GM21528 (cell line): Measurements from ENCODE around the gene OR4D2.
"Not testable (repeated sequence)": the region's sequence is repeated elsewhere in the genome, so short reads cannot be mapped to it uniquely, and the experiment has no call there.

Experiments
- ATAC-seq: cut with Tn5 transposase; IDR thresholded peaks from one replicate; pipeline ENCODE4 v1.9.1; 2021; ENCODE audit warnings: mild to moderate bottlenecking, moderate library complexity; ENCODE audit not compliant: unreplicated experiment, low FRiP score

The OR4D2 gene

DNA sequence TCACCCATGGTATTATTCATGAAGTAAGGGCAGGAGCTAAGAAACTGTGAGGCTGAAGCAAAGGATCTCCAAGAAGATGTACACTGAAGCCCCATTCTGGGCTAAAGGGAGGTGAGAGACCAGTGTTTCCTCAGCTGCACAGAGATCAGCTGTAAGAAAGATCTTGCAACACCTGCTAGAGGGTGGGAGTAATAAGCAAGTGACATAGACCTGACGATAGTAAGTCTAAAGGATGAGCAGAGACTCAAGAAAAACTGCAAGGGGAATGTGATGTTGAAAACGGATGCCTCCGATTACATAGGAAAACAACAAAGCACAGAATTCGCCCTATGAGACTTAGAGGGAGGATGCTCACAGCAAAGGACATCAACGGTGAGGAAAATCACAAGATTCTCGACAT, at the start of gene OR4D2:
OR4D2 (plus strand) TSS at position 301 of the 400 bp plus-strand sequence. CDS start 2,674 bp downstream, outside the sequence.
- no peak for ATAC-seq

DNA sequence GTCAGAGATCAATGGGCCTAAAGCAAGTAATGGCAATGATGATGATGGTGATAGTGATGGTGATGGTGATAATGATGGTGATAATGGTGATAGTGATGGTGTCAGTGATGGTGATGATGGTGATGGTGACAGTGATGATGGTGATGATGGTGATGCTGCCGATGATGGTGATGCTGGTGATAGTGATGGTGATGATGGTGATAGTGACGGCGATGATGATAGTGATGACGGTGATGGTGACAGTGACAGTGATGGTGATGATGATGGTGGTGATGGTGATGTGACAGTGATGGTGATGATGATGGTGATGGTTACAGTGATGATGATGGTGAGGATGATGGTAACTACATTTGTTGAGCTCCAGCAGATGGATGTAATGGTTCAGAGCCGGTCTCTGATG, 49.4 kb upstream of the OR4D2 start:
- no peak for ATAC-seq

DNA sequence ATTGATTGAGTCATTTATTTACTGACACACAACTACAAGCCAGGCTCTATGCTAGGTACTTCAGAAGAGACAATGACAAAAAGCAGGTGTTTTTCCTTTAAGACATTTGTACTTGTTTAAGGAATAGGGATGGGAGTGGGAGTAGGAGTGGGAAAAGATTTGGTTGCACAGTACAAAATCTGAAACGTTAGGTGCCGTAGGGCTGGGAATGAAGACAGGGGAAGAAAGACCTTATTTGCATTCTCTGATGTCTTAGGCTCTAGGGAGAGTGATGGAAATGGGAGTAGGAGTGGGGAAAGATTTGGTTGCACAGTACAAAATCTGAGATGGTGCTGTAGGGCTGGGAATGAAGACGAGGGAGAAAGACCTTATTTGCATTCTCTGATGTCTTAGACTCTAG, 47.3 kb upstream of the OR4D2 start:
- ATAC-seq = no peak

DNA sequence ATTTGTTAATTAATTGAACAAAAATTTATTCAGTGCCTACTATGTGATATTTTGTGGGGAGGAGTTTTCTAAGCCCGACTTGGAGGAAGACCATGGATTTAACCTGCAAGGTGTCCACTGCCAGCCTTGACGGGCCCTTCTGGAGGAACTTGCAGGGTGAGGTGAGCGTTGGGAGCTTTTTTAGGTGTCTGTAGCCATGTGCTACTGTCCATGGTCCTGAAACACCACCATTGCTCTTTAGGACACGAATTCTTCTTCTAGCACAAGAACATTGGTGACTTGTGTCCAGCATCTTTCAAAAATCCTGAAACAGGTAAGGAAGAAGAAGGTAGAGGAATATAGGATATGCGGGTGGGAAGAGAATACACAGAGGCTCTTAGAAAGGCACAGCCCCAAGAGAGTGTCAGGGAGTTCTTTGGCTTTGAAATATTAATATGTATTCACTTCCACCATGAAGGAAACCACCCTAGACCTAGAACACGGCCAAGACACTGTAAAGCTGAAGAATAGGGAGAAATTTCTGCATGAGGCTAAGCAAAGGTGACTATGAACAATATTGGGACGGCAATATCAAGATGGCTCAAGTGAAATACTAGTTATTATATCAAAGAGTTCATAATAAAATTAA, 46.5 kb upstream of the OR4D2 start:
- ATAC-seq = no peak

DNA sequence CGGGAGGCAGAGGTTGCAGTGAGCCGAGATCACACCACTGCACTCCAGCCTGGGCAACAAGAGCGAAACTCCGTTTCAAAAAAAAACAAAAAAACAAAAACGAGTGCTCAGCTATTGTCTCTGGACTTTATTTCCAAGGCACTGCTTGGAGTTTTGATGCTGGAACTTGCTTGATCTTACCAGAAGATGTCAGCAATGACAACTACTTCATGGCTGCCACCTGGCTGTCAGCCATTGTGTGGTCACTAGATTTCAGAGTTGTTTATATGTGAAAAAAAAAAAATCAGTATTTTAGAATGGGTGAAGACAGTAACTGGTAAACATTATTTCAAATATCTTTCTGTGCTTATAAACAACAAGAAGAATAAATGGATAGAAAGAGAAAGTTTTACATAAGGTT, 44.9 kb upstream of the OR4D2 start:
- ATAC-seq = no peak

DNA sequence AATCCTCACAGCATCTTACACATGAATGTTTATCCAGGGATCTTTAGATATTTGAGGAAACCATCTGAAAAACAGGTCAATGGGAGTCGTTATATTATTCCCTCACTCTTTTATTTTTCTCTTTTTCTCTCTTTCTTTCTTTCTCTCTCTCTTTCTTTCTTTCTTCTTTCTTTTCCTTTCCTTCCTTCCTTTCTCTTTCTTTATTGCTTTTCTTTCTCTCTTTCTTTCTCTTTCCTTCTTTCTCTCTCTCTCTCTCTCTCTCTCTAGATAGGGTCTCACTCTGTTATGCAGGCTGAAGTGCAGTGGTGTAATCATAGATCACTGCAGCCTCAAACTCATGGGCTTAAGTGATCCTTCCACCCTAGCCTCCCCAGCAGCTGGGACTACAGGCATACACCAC, 38.9 kb upstream of the OR4D2 start:
- ATAC-seq = no peak

DNA sequence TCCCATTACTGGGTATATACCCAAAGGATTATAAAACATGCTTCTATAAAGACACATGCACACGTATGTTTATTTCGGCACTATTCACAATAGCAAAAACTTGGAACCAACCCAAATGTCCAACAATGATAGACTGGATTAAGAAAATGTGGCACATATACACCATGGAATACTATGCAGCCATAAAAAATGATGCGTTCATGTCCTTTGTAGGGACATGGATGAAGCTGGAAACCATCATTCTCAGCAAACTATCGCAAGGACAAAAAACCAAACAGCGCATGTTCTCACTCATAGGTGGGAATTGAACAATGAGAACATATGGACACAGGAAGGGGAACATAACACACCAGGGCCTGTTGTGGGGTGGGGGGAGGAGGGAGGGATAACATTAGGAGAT, 34.1 kb upstream of the OR4D2 start:
- ATAC-seq = not testable (repeated sequence)

DNA sequence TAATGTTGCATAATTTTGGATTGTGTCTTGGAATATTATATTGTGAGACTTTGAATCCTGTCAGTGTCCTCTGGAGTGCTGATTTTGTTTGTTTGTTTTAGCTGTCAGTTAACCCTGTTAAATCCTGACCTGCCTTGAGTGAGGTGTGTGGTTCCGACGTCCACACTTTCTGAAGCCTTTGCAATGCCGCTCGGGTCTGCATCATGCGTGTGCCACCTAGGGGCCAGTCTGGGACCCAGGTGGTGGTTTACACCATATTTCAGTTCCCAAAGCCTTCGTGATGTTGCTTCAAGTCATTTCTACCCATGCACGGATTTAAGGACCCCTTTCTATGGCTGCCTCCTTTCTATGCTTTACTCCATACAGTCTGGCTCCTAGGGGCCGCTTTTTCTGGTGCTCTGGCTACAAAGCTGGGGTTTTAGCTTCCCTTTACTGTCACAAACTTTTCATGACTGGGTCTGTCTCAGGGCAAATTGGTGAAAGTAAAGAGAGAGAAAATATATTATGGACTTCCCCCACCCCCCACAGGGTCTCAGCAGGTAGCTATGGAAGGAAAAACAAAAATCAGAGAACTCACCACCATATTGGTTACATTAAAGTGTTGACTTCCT, 30.0 kb upstream of the OR4D2 start:
- ATAC-seq = no peak

DNA sequence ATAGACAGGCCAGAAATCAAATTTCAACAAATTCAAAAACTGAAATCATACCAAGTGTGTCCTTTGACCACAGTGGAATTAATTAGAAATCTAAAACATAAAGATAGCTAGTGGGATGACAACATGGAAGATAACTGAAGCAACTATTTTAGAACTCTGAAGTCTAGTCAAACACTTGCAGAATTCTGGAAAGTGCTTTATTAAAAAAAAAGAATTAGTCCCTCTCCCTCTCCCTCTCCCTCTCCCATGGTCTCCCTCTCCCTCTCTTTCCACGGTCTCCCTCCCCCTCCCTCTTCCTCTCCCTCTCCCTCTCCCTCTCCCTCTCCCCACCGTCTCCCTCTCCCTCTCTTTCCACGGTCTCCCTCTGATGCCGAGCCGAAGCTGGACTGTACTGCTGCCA, 25.3 kb upstream of the OR4D2 start:
- no peak for ATAC-seq

DNA sequence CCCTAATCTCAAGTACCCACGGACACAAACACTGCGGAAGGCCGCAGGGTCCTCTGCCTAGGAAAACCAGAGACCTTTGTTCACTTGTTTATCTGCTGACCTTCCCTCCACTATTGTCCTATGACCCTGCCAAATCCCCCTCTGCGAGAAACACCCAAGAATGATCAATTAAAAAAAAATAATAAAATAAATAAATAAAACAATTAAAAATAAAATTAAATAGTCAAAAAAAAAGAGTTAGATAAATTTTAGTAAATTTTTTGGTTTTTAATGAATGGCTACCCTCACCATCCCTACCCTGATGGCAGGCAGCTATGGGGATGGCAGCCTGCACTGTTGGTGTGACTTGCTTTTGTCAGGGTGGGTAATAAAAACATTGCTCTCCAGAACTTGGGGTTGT, 23.4 kb upstream of the OR4D2 start:
- not testable (repeated sequence) for ATAC-seq

DNA sequence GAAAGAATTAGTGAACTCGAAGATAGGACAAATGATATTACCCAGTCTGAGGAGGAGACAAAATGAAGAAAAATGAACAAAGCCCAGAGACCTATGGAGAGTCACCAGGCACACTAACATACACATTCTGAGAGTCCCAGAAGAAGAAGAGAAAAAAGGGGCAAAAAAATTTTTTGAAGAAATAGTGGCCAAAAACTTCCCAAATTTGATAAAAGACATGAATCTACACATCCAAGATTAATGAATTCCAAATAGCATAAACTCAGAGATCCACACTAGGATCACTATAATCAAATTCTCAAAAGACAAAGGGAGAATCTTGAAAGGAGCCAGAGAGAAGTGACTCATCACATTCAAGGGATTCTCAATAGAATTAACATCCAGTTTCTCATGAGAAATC, 22.0 kb upstream of the OR4D2 start:
- ATAC-seq = no peak

DNA sequence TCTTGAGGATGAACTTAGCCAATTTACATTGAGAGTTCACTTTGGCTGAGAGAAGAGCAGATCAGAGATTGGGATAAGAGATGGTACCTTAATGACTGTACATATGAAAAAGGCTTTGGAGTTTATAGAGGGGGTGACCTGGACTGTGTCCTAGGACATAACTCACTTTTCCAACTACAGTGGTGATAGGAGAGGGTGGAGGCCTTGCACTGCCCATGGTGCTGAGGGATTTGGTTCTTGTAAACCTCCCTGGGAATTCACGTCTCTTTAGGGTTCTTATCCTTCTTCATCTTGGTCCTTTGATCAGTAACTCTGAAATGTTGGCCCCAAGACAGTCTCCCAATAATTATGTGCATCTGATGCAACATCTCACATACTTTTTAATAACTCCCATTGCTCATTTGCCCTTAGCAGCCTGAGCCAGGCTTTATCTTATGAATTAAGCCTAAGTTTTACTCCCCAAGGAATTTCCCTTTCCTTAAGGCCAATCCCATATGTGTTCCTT, 18.8 kb upstream of the OR4D2 start, which contains the start of gene OR4D1:
OR4D1 (plus strand) TSS at position 455 of the 505 bp plus-strand sequence. CDS start 6,770 bp downstream, outside the sequence.
- ATAC-seq = no peak

DNA sequence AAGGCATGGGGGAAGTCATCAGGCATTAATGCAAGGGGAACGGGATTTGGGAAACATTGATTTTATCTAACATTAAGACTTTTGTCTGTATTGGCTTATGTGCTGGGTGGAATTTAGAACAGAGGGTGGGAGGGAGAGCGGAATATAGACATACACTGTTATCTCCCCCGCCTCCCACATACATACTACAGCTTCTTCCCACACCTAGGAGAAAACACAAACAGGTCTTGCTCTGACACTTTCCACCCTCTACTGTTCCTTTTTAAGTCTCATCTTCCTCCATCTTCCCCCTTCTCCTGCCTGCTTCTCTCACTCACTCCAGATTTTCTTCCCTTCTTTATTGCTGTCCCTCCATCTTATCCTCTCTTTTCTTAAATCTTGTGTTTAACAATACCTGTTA, 18.2 kb upstream of the OR4D2 start:
- ATAC-seq = no peak

DNA sequence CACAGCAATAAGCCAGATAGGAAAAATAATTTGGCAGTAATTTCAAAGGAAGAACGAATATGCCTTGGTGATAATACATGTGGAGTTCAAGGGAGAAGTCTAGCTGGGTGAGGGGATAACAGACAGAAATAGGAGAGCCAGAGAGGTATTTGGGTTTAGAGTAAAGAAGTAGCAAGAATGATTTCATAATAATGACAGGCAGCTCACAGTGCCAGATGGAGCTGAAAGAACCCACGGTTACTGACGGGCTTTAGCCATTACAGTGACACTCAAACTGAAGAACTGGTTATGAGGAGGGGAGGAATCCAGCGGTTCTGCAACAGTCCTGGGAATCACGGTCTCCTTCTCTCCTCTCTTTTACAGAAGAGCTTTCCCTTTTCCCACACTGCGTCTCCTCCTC, 16.4 kb upstream of the OR4D2 start:
- ATAC-seq = no peak

DNA sequence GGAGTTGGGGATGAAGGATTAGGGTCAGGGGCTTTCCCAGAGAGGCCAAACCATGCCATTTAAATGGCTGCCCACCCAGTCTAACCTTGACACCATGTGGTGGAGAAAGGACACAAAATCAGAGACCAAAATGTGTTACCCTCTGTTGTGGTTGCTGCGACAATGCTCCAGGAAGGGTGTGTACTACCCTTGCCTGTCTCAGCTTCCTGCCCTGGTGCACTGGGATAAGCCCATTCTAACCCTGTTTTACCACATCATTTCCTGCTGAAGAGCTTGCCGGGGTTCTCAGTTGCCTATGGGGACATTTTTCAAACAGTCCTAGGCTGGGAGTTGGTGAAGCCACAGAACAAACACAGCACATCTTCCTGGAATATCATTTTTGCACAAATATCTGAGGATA, 13.7 kb upstream of the OR4D2 start:
- ATAC-seq = no peak

DNA sequence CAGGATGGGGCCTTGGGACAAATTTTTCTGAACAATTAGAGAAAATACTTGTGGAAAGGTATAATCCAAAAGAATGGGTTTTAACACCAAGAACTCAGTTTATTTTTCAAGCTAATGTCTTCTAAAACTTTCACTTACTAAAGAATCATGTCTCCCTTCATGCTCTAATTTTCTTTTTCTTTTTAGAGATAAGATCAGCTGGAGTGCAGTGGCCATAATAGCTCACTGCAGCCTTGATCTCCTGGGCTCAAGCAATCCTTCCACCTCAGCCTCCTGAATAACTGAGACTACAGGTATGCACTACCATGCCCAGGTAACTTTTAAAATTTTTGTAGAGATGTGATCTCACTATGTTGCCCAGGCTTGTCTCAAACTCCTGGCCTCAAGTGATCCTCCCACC, 13.1 kb upstream of the OR4D2 start:
- ATAC-seq = no peak

DNA sequence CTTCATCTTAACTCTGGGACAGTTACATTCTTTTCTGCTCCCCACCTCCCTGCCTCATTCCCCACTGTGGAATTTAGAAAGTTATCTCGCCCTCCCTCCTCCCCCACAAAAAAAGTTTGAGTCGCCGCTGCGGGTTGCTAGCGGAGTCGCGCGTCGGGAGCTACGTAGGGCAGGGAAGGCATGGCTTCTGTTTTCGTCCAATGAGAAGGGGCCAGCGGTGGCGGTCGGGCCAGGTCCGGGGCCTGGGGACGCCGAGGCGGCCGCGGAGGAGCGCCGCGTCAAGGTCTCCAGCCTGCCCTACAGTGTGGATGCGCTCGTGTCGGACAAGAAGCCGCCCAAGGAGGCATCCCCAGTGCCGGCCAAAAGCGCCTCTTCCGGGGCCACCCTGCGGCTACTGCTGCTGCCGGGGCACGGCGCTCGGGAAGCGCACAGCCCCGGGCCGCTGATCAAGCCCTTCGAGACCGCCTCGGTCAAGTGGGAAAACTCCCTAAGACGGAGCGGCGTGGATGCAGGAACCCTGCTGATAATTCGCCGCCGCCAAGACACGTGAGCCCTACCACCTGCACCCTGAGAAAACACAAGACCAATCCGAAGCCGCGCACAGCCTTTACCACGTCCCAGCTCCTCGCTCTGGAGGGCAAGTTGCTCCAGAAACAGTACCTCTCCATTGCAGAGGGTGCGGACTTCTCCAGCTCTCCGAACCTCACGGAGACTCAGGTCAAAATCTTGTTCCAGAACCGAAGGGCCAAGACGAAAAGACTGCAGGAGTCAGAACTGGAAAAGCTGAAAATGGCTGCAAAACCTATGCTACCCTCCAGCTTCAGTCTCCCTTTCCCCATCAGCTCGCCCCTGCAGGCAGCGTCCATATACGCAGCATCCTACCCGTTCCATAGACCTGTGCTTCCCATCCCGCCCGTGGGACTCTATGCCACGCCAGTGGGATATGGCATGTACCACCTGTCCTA, 9.7 kb upstream of the OR4D2 start:
- ATAC-seq = no peak

DNA sequence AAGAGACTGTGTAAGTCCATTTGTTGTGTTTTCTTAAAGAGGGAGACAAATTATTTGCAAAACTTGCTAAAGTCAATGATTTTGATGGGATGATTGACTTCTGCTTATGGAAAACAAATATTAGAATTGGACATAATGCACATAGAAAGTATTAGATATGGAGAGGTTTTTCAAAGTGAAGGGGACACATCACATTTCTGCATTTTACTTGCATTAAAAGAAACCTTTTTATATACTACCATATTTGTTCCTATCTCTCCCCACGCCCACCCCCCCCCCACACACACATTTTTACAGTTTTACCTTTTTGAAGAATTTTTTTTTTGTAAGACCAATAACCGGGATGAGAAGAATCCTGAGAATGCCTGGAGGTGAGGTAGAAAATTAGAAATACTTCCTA, 8.6 kb upstream of the OR4D2 start:
- ATAC-seq = no peak

DNA sequence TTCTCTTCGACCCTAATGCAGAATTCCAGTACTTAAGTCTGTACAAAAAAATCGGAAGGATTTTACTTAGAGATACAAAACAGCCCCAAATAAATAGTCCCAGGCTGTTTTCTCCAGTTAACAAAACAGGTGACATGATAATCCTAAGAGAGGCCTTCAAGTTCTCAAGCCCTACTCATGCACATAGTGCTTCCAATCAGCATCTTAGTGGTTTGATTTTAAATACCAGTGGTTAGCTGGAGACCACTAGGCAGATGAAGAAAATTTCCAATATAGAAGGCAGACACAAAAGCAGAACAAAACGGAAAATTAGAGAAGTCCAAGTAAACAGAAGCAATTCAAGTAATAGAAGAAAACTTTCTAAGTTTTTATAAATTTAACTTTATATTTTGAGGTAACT, 5.2 kb upstream of the OR4D2 start:
- no peak for ATAC-seq

DNA sequence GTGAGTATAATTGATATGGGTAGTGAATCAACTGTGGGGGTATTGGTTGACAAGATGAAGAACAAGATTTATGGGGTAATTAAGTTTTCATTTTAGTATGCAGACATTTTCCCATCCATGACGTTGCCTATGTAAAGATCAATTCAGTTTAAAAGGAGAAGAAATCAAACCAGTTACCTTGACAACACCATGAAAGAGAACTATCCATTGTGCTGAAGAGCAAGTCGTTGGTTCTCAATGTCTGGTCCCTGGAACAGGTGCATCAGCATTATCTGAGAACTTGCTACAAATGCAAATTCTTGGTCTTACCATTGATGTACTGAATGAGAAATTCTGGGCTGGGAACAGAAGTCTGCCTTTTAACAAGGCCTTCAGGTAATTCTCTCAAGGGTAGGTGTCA, 801 bp upstream of the OR4D2 start:
- no peak for ATAC-seq

DNA sequence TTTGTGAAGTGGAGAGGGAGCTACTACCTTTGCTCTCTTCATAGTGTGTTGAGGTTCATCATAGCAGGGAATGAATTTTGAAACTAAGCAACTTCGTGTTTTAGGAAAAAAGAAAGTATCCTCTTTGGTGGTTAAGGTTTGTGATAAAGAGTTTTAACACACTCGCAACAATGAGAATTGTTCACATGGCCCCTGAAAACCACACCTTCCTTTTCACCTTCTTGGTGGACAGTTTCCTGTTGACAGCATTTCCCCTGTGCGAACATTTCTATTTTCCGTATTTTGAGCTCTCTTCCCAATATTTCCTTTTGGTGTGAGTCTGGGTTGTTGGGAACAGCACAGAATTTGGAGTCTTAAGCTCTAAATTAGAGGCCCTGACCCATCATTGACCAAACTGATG, 3.8 kb downstream of the OR4D2 start:
- ATAC-seq = no peak
